IMR-90 (cell line): ENCODE measurements around the gene ZNF385C. TPM values are rescaled to one million over a fixed set of nuclear protein-coding genes. Genes with fewer than 3 reads are reported as not detected.

Source experiments
- ATAC-seq: fragments of 200-7000 bp; cut with Tn5 transposase; 2 replicates; pipeline ENCODE4 v1.9.1; 2020; ENCODE audit warnings: low read depth, mild to moderate bottlenecking, moderate library complexity
- BruUV-seq: library from RNA; stranded (reverse); fragments of 400-500 nt; replicated peaks from 2 replicates; lab custom pipeline; 2021; lab: Mats Ljungman, UMichigan
- CTCF ChIA-PET: fragments of 300-600 bp; formaldehyde crosslinking; extraction: SDS; loops from one replicate; lab custom pipeline; 2021; ENCODE audit warnings: antibody characterized with exemption; lab: Yijun Ruan, JAX
- POLR2A ChIA-PET: fragments of 300-600 bp; sonication (Branson Sonifier 250); formaldehyde crosslinking; loops from one replicate; lab custom pipeline; 2022; ENCODE audit warnings: antibody characterized with exemption; ENCODE audit not compliant: unreplicated experiment; lab: Charles Lee
- DNase-seq: peaks from one replicate; pipeline ENCODE4 v3.0.0; 2013
- H2AFZ ChIP-seq: replicated peaks from 2 replicates; pipeline ENCODE3; 2013; ENCODE audit warnings: low read length, mild to moderate bottlenecking; ENCODE audit not compliant: poor library complexity
- H2AK5ac ChIP-seq: 2 replicates; pipeline ENCODE4 v1.6.1; 2013; ENCODE audit warnings: low read depth, low read length, inconsistent platforms
- H2AK9ac ChIP-seq: replicated peaks from 2 replicates; pipeline ENCODE3; 2013; ENCODE audit warnings: mild to moderate bottlenecking, low read depth, low read length, moderate library complexity; ENCODE audit not compliant: poor library complexity
- H2BK120ac ChIP-seq: 2 replicates; pipeline ENCODE4 v1.6.1; 2013; ENCODE audit warnings: low read depth, low read length, inconsistent platforms
- H2BK15ac ChIP-seq: 3 replicates; pipeline ENCODE4 v1.6.1; 2013; ENCODE audit warnings: low read depth, low read length, inconsistent platforms
- H2BK20ac ChIP-seq: 2 replicates; pipeline ENCODE4 v1.6.1; 2013; ENCODE audit warnings: low read depth, mild to moderate bottlenecking, inconsistent platforms, low read length, moderate library complexity
- H2BK5ac ChIP-seq: 2 replicates; pipeline ENCODE4 v1.6.1; 2013; ENCODE audit warnings: mild to moderate bottlenecking, low read depth, low read length, inconsistent platforms; ENCODE audit not compliant: poor library complexity, severe bottlenecking
- H3K14ac ChIP-seq: replicated peaks from 2 replicates; pipeline ENCODE4 v1.6.1; 2013; ENCODE audit warnings: low read depth, low read length, inconsistent platforms
- H3K18ac ChIP-seq: 2 replicates; pipeline ENCODE4 v1.6.1; 2013; ENCODE audit warnings: low read depth, low read length, control low read depth
- H3K23ac ChIP-seq: 2 replicates; pipeline ENCODE4 v1.6.1; 2013; ENCODE audit warnings: low read depth, low read length, inconsistent platforms
- H3K27ac ChIP-seq: 2 replicates; pipeline ENCODE4 v1.5.1; 2013; ENCODE audit warnings: mild to moderate bottlenecking, control low read depth, low read length; ENCODE audit not compliant: insufficient read depth
- H3K27me3 ChIP-seq: 2 replicates; pipeline ENCODE4 v1.6.1; 2013; ENCODE audit warnings: low read length; ENCODE audit not compliant: control insufficient read depth, insufficient read depth
- H3K36me3 ChIP-seq: 2 replicates; pipeline ENCODE4 v1.6.1; 2013; ENCODE audit warnings: low read length, mixed read lengths; ENCODE audit not compliant: control insufficient read depth, insufficient read depth
- H3K4ac ChIP-seq: 2 replicates; pipeline ENCODE4 v1.6.1; 2013; ENCODE audit warnings: low read depth, low read length, inconsistent platforms
- H3K4me1 ChIP-seq: 2 replicates; pipeline ENCODE4 v1.6.1; 2013; ENCODE audit warnings: low read length, mixed read lengths; ENCODE audit not compliant: control insufficient read depth, insufficient read depth
- H3K4me2 ChIP-seq: 2 replicates; pipeline ENCODE4 v1.6.1; 2013; ENCODE audit warnings: low read depth, mild to moderate bottlenecking, control low read depth, low read length, moderate library complexity
- H3K4me3 ChIP-seq: 2 replicates; pipeline ENCODE4 v1.5.1; 2013; ENCODE audit warnings: low read depth, mild to moderate bottlenecking, control low read depth, low read length, moderate library complexity; ENCODE audit not compliant: insufficient read depth
- H3K56ac ChIP-seq: 2 replicates; pipeline ENCODE4 v1.6.1; 2013; ENCODE audit warnings: low read length, inconsistent platforms; ENCODE audit not compliant: insufficient read depth; ENCODE audit errors: extremely low read depth
- H3K79me1 ChIP-seq, 2 experiments: 2 replicates each; pipeline ENCODE4 v1.6.1; 2013; ENCODE audit warnings: low read length in 2 of 2, inconsistent platforms in 1 of 2, low read depth in 1 of 2
- H3K9ac ChIP-seq: 2 replicates; pipeline ENCODE4 v1.6.1; 2013; ENCODE audit warnings: low read depth, low read length, control low read depth
- H3K9me1 ChIP-seq: 2 replicates; pipeline ENCODE4 v1.6.1; 2013; ENCODE audit warnings: low read length, inconsistent platforms; ENCODE audit not compliant: insufficient read depth
- H3K9me3 ChIP-seq: 2 replicates; pipeline ENCODE4 v1.6.1; 2013; ENCODE audit warnings: low read length; ENCODE audit not compliant: control insufficient read depth, insufficient read depth
- H4K20me1 ChIP-seq: 2 replicates; pipeline ENCODE4 v1.6.1; 2013; ENCODE audit warnings: low read length, inconsistent platforms; ENCODE audit not compliant: insufficient read depth
- H4K5ac ChIP-seq: 2 replicates; pipeline ENCODE4 v1.6.1; 2013; ENCODE audit warnings: mild to moderate bottlenecking, low read depth, low read length, control low read depth
- H4K8ac ChIP-seq, 2 experiments: 2 replicates each; pipeline ENCODE4 v1.6.1; 2013; ENCODE audit warnings: low read depth in 2 of 2, low read length in 2 of 2, control low read depth in 1 of 2, inconsistent platforms in 1 of 2
- H4K91ac ChIP-seq: 2 replicates; pipeline ENCODE4 v1.6.1; 2013; ENCODE audit warnings: low read depth, low read length, inconsistent platforms; ENCODE audit not compliant: insufficient read depth
- CEBPB ChIP-seq: IDR thresholded peaks from 2 replicates; pipeline ENCODE4 v1.6.1; 2012; ENCODE audit warnings: low read depth, low read length, improper control_type of control experiment
- CHD1 ChIP-seq: IDR thresholded peaks from 2 replicates; pipeline ENCODE4 v1.6.1; 2012; ENCODE audit warnings: low read depth, low read length, improper control_type of control experiment
- FOS ChIP-seq: fragments of 150-350 bp; IDR thresholded peaks from 2 replicates; pipeline ENCODE4 v1.6.1; 2016; ENCODE audit warnings: low read depth, low read length
- MAZ ChIP-seq: IDR thresholded peaks from 2 replicates; pipeline ENCODE4 v1.6.1; 2012; ENCODE audit warnings: low read depth, mild to moderate bottlenecking, low read length, improper control_type of control experiment, moderate library complexity, borderline replicate concordance
- MXI1 ChIP-seq: IDR thresholded peaks from 2 replicates; pipeline ENCODE4 v1.6.1; 2012; ENCODE audit warnings: low read depth, mild to moderate bottlenecking, low read length, moderate library complexity, borderline replicate concordance
- POLR2A ChIP-seq: IDR thresholded peaks from 2 replicates; pipeline ENCODE4 v1.6.1; 2012; ENCODE audit warnings: mild to moderate bottlenecking, low read depth, low read length
- RAD21 ChIP-seq: IDR thresholded peaks from 2 replicates; pipeline ENCODE4 v1.6.1; 2012; ENCODE audit warnings: low read length, improper control_type of control experiment
- RCOR1 ChIP-seq: IDR thresholded peaks from 2 replicates; pipeline ENCODE4 v1.6.1; 2012; ENCODE audit warnings: mild to moderate bottlenecking, low read length, improper control_type of control experiment; ENCODE audit not compliant: insufficient replicate concordance
- RFX5 ChIP-seq: IDR thresholded peaks from 2 replicates; pipeline ENCODE4 v1.8.0; 2012; ENCODE audit warnings: low read depth, mild to moderate bottlenecking, low read length, moderate library complexity
- SMC3 ChIP-seq: fragments of 150-350 bp; IDR thresholded peaks from 2 replicates; pipeline ENCODE4 v1.6.1; 2016; ENCODE audit warnings: low read depth, mild to moderate bottlenecking, antibody characterized with exemption, low read length, moderate library complexity
- whole genome bisulfite sequencing, 2 experiments: methylation state at CpG; one replicate each; pipeline versions ENCODE4 v1.1.5 to v1.1.7; 2013; ENCODE audit warnings: missing lambda C conversion rate in 2 of 2; ENCODE audit not compliant: insufficient read length in 1 of 2; ENCODE audit errors: extremely low coverage in 2 of 2; 5-methylcytosine and 5-hydroxymethylcytosine counted together
- dilution Hi-C: fragments of 300-500 bp; cut with HindIII; formaldehyde crosslinking; loops from one replicate; pipeline ENCODE4 v1.14.3; 2018; ENCODE audit warnings: low sequenced_read_pairs; ENCODE audit not compliant: unreplicated experiment
- in situ Hi-C: fragments of 300-500 bp; cut with MboI; formaldehyde crosslinking; loops from 3 replicates; pipeline ENCODE4 v1.14.3; 2019; ENCODE audit warnings: low sequenced_read_pairs, inconsistent platforms, mixed read lengths
- intact Hi-C: fragments of 100-400 bp; cut with micrococcal nuclease; formaldehyde crosslinking; loops from 2 replicates; pipeline ENCODE4 v1.10.0; 2022
- polyA plus RNA-seq, 3 experiments: library from polyadenylated mRNA; depleted of rRNA; stranded (reverse); fragments of >200 nt; gene quantifications; 2 replicates each; pipeline ENCODE4 v1.2.3, GENCODE V29; 2012; ENCODE audit warnings: low replicate concordance in 1 of 3
- total RNA-seq: library from RNA; depleted of rRNA; stranded (reverse); fragments of >200 nt; gene quantifications from 2 replicates; pipeline ENCODE4 v1.2.3, GENCODE V29; 2012
- TF ChIP-seq, protein P1 (sequence below): fragments of 150-350 bp; IDR thresholded peaks from 2 replicates; pipeline ENCODE4 v1.6.1; 2017; ENCODE audit warnings: mild to moderate bottlenecking, antibody characterized with exemption, low read length, low read depth
- TF ChIP-seq, protein P2 (sequence below): fragments of 150-350 bp; IDR thresholded peaks from 2 replicates; pipeline ENCODE4 v1.6.1; 2016; ENCODE audit warnings: low read depth, mild to moderate bottlenecking, low read length, moderate library complexity, borderline replicate concordance

The ZNF385C gene
- total and polyA plus RNA-seq, 2 of the 4 experiments (the other 2 are of a cell fraction) = not detected

DNA sequence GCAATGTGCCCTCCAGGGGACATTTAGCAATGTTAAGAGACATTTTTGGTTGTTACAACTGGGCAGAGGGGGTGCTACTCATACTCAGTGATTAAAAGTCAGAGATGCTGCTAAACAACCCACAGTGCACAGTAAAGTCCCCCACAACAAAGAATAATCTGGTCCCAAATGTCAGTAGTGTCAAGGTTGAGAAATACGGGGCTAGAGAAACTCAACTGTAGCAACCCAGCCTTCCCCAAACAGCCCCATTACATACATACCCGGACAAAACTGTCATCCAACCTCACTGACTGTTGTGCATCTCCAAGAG, 101.5 kb downstream of the ZNF385C start:
- in situ Hi-C loops (no loop called here), dilution Hi-C loops (no loop called here), intact Hi-C loops (no loop called here)
- Histone ChIP-seq H3K27ac (no peak overlapping the region), H2BK15ac (no peak overlapping the region), H3K9ac (no peak overlapping the region), H4K5ac (no peak overlapping the region), H3K79me1 (peaks cover 34 to 68% of the 10 kb centered on the region in 2 experiments), H3K9me1 (peaks cover 10% of the 10 kb centered on the region; the same call in 1 of the 2 replicates), H4K20me1 (peaks cover 11% of the 10 kb centered on the region), H3K4me1 (peaks cover 4% of the 10 kb centered on the region), H4K91ac (no peak overlapping the region), H3K23ac (no peak overlapping the region), H2BK20ac (no peak overlapping the region), H4K8ac (no peak overlapping the region), H3K27me3 (no peaks in the 10 kb centered on the region), H2AK9ac (peak overlapping the region; percentile 80), H2AK5ac (no peak overlapping the region), H2BK5ac (no peak overlapping the region), H3K36me3 (peaks cover 59% of the 10 kb centered on the region), H3K4me2 (no peak overlapping the region), H3K4ac (no peak overlapping the region), H3K14ac (0 out of 2 replicates have a peak overlapping the region, but pooled peaks have one; percentile 36), H2BK120ac (no peak overlapping the region), H3K9me3 (no peaks in the 10 kb centered on the region), H2AFZ (no peak overlapping the region), H3K4me3 (no peak overlapping the region), H3K56ac (no peak overlapping the region), H3K18ac (no peak overlapping the region)
- TF ChIP-seq RAD21 (no peak), RFX5 (no peak), MXI1 (no peak), CHD1 (no peak), RCOR1 (no peak), POLR2A (no peak), SMC3 (no peak), FOS (no peak), CEBPB (no peak), MAZ (no peak)
- TF ChIP-seq, protein P1, sequence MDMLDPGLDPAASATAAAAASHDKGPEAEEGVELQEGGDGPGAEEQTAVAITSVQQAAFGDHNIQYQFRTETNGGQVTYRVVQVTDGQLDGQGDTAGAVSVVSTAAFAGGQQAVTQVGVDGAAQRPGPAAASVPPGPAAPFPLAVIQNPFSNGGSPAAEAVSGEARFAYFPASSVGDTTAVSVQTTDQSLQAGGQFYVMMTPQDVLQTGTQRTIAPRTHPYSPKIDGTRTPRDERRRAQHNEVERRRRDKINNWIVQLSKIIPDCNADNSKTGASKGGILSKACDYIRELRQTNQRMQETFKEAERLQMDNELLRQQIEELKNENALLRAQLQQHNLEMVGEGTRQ = no peak
- TF ChIP-seq, protein P2, sequence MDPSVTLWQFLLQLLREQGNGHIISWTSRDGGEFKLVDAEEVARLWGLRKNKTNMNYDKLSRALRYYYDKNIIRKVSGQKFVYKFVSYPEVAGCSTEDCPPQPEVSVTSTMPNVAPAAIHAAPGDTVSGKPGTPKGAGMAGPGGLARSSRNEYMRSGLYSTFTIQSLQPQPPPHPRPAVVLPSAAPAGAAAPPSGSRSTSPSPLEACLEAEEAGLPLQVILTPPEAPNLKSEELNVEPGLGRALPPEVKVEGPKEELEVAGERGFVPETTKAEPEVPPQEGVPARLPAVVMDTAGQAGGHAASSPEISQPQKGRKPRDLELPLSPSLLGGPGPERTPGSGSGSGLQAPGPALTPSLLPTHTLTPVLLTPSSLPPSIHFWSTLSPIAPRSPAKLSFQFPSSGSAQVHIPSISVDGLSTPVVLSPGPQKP = no peak
- WGBS, 2 experiments = 67% methylated on average over 1 of the region's 2 CpGs; no CpG with 5 or more reads in 1 of the 2 experiments
- DNase-seq (no peak), ATAC-seq (no peak)
- ChIA-PET CTCF (no interaction called here), POLR2A (no interaction called here)
- BruUV-seq = no TSS peak
